Transverse colon (tissue), 4 donors: ENCODE measurements around the gene PPP2R2C.

Source experiments
- CTCF ChIP-seq, 5 experiments: fragments of 200-600 bp in 3 of 5; fragments of 450-650 bp in 2 of 5; sonication (generic) in 3 of 5; IDR thresholded peaks; 1 replicate in 2 of 5; 2 replicates in 3 of 5; pipeline ENCODE4 v1.5.1; 2016 to 2017; ENCODE audit warnings: antibody characterized with exemption in 5 of 5, inconsistent platforms in 3 of 5, mild to moderate bottlenecking in 2 of 5, moderate library complexity in 1 of 5
- EP300 ChIP-seq: sonication (generic); formaldehyde crosslinking; IDR thresholded peaks from one replicate; pipeline ENCODE4 v1.6.1; 2017; ENCODE audit warnings: antibody characterized with exemption, low read depth
- POLR2A ChIP-seq: fragments of 450-650 bp; IDR thresholded peaks from one replicate; pipeline ENCODE4 v1.6.1; 2016; ENCODE audit warnings: antibody characterized with exemption, mild to moderate bottlenecking, moderate library complexity
- POLR2AphosphoS5 ChIP-seq, 3 donors: sonication (generic); formaldehyde crosslinking; IDR thresholded peaks; one replicate each; pipeline ENCODE4 v1.6.1; 2016; ENCODE audit warnings: antibody characterized with exemption in 3 of 3

- TF ChIP-seq POLR2A (no peak), POLR2AphosphoS5 (IDR thresholded peaks at IDR 0.05) (no peak), CTCF (IDR thresholded peaks at IDR 0.05) (no peak), EP300 (no peak)
Measured at GRCh38 chr4:6368096-6368495, 104.3 kb downstream of the PPP2R2C start.
